Measurements from ENCODE around the gene MTA2.
A peak's percentile ranks its signal among the peaks of the same experiment; 100 is the strongest.

The MTA2 gene

DNA sequence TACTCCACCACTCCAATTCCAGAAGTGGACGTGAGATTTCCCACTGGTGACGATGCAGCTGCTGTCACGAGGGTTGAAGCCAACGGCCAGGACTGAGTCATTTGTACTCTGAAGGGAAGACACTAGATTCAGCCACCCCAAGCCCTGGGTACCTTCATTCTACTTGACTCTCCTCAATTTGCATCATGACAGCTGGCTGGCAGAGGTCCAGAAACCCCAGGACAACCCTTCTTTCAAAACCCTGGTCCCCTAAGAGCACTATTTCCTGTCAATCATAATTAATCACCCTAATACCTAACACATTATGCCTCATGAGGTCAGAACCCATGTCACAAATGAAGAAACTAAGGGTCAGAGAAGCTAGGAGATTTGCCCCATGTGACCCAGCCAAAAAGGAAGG is 6.0 kb upstream of the MTA2 start:
- no peak for DNase-seq (ENCODE audit: low read depth, low spot score)
- TF ChIP-seq, protein P1, sequence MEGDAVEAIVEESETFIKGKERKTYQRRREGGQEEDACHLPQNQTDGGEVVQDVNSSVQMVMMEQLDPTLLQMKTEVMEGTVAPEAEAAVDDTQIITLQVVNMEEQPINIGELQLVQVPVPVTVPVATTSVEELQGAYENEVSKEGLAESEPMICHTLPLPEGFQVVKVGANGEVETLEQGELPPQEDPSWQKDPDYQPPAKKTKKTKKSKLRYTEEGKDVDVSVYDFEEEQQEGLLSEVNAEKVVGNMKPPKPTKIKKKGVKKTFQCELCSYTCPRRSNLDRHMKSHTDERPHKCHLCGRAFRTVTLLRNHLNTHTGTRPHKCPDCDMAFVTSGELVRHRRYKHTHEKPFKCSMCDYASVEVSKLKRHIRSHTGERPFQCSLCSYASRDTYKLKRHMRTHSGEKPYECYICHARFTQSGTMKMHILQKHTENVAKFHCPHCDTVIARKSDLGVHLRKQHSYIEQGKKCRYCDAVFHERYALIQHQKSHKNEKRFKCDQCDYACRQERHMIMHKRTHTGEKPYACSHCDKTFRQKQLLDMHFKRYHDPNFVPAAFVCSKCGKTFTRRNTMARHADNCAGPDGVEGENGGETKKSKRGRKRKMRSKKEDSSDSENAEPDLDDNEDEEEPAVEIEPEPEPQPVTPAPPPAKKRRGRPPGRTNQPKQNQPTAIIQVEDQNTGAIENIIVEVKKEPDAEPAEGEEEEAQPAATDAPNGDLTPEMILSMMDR (IDR thresholded peaks at IDR 0.05; ENCODE audit: low read depth, low read length) = no peak
- in situ Hi-C loops (cut with HindIII; ENCODE audit: low sequenced_read_pairs) = no loop called here
- H3K4me3 ChIP-seq (ENCODE audit: low read depth, low read length) = no peak overlapping the region

DNA sequence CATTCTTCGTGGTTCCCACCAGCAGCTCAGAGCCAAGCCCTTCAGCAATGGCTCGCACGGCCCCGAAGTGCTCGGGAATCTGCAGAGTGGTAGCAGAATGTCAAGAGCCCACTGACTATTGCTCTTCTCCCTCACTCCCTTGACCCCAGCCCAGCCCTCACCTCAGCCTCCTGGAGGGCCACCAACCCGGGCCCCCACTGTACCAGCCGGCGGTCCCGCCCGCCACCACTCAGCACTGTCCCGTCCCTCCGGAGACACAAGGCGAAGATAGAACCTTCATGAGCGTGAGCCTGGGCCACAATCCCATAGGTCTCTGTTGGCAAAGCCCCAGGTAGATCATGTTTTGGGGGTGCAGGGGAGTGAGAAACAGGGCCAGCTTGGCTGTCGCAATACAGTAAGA is 4.2 kb upstream of the MTA2 start:
- in situ Hi-C loops (cut with HindIII; ENCODE audit: low sequenced_read_pairs) = no loop called here
- TF ChIP-seq, protein P1 (IDR thresholded peaks at IDR 0.05; ENCODE audit: low read depth, low read length) = no peak
- DNase-seq (ENCODE audit: low read depth, low spot score) = no peak
- no peak overlapping the region for H3K4me3 ChIP-seq (ENCODE audit: low read depth, low read length)

DNA sequence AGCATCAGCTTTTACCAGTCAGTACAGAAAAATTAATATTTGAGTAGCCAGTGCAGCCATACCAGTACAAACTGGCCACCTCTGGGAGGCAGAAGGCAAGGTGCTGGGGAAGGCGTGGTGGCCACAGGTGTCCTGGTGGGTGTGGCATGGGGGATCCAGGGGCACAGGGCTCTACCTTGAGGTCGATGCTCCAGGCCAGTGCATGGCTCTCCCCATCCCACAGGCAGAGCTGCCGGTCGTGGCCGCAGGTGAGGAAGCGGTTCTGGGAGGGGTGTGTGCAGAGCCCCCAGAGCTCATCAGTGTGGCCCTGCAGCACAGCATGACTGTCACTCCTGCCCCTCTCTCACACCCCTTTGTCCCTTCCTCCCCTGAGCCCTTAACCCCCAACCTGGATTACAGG is 3.8 kb upstream of the MTA2 start:
- no peak overlapping the region for H3K4me3 ChIP-seq (ENCODE audit: low read depth, low read length)
- in situ Hi-C loops (cut with HindIII; ENCODE audit: low sequenced_read_pairs) = no loop called here
- TF ChIP-seq, protein P1 (IDR thresholded peaks at IDR 0.05; ENCODE audit: low read depth, low read length) = no peak
- DNase-seq (ENCODE audit: low read depth, low spot score) = no peak

DNA sequence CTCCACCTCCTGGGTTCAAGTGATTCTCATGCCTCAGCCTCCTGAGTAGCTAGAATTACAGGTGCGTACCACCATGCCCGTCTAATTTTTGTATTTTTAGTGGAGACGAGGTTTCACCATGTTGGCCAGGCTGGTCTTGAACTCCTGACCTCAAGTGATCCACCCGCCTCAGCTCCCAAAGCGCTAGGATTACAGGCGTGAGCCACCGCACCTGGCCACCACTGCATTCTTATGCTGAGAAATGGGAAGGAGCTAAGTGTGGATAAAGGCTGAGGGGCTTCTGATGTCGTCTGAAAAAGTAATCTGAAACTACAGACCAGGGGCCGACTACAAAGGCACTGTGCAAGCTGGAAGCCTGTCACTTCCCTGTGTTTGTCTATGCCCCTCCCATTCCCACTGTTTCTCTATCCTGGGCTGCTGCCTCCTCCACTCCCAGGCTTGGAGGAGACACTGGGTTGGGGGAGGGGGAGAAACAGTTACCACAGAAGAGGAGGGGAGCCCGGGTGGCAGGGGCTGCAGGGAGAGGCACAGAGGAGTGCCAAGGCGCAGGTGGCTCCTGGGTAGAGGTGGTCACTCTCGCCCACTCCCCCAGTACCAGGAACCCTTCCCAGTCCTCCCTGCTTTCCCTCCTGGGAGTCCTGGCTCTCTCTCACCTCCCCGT is 2.9 kb upstream of the MTA2 start:
- H3K4me3 ChIP-seq (ENCODE audit: low read depth, low read length) = no peak overlapping the region
- in situ Hi-C loops (cut with HindIII; ENCODE audit: low sequenced_read_pairs) = no loop called here
- no peak for DNase-seq (ENCODE audit: low read depth, low spot score)
- TF ChIP-seq, protein P1 (IDR thresholded peaks at IDR 0.05; ENCODE audit: low read depth, low read length) = no peak

DNA sequence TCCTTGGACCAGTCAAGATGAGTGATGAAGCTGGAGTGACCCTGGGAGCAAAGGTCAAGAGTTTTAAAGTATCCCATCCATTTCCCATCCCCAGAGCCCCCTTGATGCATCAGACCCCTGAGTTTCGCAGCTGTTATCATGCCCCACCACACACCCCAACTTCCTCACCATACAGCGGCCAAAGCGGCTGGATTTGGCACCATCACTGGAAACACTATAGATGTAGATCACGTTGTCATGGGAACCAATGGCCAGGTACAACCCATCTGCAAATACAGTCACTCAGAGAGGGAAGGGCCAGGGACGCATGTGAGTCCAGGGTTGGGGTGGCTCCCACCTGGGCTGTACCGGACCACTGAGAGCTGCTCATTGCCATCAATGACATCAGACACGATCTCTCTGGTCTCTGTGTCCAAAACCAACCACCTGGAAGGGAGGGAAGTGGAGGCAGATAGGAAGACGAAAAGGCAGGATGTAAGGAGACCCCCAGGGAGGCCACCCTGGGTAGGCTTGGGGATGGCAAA is 2.2 kb upstream of the MTA2 start:
- in situ Hi-C loops (cut with HindIII; ENCODE audit: low sequenced_read_pairs) = no loop called here
- TF ChIP-seq, protein P1 (IDR thresholded peaks at IDR 0.05; ENCODE audit: low read depth, low read length) = no peak

DNA sequence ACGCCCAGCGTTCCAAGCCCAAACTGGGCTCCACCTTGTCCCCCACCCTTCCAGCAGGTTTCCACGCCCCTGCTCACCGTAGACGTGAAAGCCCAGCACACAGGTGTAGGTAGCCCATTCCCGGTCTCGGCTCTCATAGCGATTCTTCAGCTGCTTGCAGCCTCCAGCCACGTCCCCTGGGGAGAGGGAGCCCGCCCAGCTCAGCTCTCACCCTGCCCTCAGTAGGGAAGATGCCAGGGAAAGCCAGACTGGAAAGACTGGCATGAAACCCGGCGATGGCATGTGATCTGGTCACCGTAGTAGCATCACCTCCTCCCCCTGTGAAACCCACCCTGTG is 1.4 kb upstream of the MTA2 start:
- no peak for DNase-seq (ENCODE audit: low read depth, low spot score)

More for the DNA sequence above, 2.2 kb upstream of the MTA2 start:
- H3K4me3 ChIP-seq (ENCODE audit: low read depth, low read length) = no peak overlapping the region
- DNase-seq (ENCODE audit: low read depth, low spot score) = no peak

More for the DNA sequence above, 1.4 kb upstream of the MTA2 start:
- TF ChIP-seq, protein P1 (IDR thresholded peaks at IDR 0.05; ENCODE audit: low read depth, low read length) = no peak
- peak overlapping the region; percentile 95 for H3K4me3 ChIP-seq (ENCODE audit: low read depth, low read length)
- in situ Hi-C loops (cut with HindIII; ENCODE audit: low sequenced_read_pairs) = no loop called here
